ENCODE results near the gene MSRB3.

DNA sequence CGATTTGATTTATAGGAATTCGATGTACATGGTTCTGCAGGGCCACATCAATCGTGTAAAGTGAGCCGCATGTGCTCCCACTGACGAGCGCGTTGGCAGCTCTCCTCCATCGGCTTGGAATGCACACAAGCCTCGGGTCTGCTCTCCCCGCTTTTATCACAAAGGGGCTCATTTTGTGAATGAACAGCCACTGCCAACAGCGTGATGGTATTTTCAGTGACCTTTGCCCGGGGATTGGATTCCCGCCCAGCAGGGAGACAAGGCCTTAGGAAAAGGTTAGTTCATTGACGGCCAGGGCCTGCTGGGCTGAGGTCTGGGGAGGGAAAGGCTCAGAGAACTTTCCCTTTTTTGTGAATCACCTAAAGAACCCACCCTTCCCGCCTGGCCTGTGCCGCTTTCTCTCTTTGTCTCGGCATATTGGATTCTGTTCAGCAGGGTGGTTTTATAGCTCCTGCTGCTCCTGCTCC lies 232.1 kb downstream of the MSRB3 start:
- no peak for TF ChIP-seq FOXP2 (optimal IDR thresholded peaks at IDR 0.05; ENCODE audit: borderline replicate concordance, extremely low read depth, extremely low read length, insufficient read depth)
- TF ChIP-seq TAF1 (IDR thresholded peaks at IDR 0.05; ENCODE audit: borderline replicate concordance, insufficient read depth, low read length) = no peak
- TF ChIP-seq POLR2AphosphoS5 (IDR thresholded peaks at IDR 0.05; ENCODE audit: low read depth, low read length) = peak; percentile 78
- TF ChIP-seq, protein P1, sequence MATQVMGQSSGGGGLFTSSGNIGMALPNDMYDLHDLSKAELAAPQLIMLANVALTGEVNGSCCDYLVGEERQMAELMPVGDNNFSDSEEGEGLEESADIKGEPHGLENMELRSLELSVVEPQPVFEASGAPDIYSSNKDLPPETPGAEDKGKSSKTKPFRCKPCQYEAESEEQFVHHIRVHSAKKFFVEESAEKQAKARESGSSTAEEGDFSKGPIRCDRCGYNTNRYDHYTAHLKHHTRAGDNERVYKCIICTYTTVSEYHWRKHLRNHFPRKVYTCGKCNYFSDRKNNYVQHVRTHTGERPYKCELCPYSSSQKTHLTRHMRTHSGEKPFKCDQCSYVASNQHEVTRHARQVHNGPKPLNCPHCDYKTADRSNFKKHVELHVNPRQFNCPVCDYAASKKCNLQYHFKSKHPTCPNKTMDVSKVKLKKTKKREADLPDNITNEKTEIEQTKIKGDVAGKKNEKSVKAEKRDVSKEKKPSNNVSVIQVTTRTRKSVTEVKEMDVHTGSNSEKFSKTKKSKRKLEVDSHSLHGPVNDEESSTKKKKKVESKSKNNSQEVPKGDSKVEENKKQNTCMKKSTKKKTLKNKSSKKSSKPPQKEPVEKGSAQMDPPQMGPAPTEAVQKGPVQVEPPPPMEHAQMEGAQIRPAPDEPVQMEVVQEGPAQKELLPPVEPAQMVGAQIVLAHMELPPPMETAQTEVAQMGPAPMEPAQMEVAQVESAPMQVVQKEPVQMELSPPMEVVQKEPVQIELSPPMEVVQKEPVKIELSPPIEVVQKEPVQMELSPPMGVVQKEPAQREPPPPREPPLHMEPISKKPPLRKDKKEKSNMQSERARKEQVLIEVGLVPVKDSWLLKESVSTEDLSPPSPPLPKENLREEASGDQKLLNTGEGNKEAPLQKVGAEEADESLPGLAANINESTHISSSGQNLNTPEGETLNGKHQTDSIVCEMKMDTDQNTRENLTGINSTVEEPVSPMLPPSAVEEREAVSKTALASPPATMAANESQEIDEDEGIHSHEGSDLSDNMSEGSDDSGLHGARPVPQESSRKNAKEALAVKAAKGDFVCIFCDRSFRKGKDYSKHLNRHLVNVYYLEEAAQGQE (IDR thresholded peaks at IDR 0.05; ENCODE audit: insufficient read depth in 1 of 2, low read depth in 2 of 2, low read length in 2 of 2) = peak in 1 of 2 experiments; percentile 63; a peak in 1 of 4 replicates
- 0 out of 2 replicates have a peak, but pooled peaks have one; percentile 19 for TF ChIP-seq SIN3A (IDR thresholded peaks at IDR 0.05; ENCODE audit: borderline replicate concordance, insufficient read depth, low read length)
